SH-SY5Y (cell line): ENCODE measurements around the gene DCLK1.

Experiments used
- GATA2 ChIP-seq: IDR thresholded peaks from 2 replicates; pipeline ENCODE4 v1.6.1; 2011; ENCODE audit warnings: mild to moderate bottlenecking, low read depth, low read length
- GATA3 ChIP-seq: IDR thresholded peaks from 2 replicates; pipeline ENCODE4 v1.6.1; 2011; ENCODE audit warnings: low read depth, mild to moderate bottlenecking, low read length, moderate library complexity

DNA sequence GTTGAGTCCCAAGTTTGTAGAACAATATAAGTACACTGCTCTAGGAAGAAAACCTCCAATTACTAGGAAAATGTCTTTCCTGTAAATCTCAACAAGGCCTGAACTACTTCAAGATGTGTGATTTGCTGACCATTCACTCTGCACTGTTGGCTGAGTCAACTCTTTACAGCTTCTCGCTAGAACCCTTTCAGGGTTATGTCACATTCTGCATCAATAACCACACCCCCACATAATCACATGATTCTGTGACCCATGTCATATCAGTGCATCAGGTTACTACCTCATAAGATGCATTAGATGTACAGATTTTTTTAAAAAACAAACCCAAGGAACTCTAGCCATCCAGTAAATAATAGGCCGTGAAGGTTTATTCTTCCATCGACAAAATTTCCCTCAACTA lies 16.1 kb upstream of the DCLK1 start:
- no peak for TF ChIP-seq GATA3
- TF ChIP-seq GATA2: no peak
